Peyer's patch (tissue), 4 donors: ENCODE measurements around the gene CORIN.

Source experiments
- CTCF ChIP-seq, 6 experiments: fragments of 450-650 bp in 4 of 6; fragments of 200-600 bp in 2 of 6; sonication (generic) in 1 of 6; IDR thresholded peaks; one replicate each; pipeline ENCODE4 v1.5.1; 2017 to 2019; ENCODE audit warnings: antibody characterized with exemption in 6 of 6, mild to moderate bottlenecking in 3 of 6, moderate library complexity in 1 of 6
- POLR2A ChIP-seq, 2 donors: fragments of 450-650 bp; IDR thresholded peaks; one replicate each; pipeline ENCODE4 v1.5.1; 2017; ENCODE audit warnings: antibody characterized with exemption in 2 of 2, mild to moderate bottlenecking in 2 of 2, moderate library complexity in 2 of 2

GRCh38 chr4:47827343-47828047 lies 10.4 kb downstream of the CORIN start:
- TF ChIP-seq POLR2A (IDR thresholded peaks at IDR 0.05) (no peak), CTCF (IDR thresholded peaks at IDR 0.05) (no peak)
